NCI-H2029 (cell line): ENCODE measurements around the gene PTPRN2.
"Not testable (repeated sequence)": the region's sequence is repeated elsewhere in the genome, so short reads cannot be mapped to it uniquely, and the experiment has no call there.

Experiments used
- DNase-seq: peaks from one replicate; lab custom pipeline; 2025; lab: John Stamatoyannopoulos, UW

Gene PTPRN2

DNA sequence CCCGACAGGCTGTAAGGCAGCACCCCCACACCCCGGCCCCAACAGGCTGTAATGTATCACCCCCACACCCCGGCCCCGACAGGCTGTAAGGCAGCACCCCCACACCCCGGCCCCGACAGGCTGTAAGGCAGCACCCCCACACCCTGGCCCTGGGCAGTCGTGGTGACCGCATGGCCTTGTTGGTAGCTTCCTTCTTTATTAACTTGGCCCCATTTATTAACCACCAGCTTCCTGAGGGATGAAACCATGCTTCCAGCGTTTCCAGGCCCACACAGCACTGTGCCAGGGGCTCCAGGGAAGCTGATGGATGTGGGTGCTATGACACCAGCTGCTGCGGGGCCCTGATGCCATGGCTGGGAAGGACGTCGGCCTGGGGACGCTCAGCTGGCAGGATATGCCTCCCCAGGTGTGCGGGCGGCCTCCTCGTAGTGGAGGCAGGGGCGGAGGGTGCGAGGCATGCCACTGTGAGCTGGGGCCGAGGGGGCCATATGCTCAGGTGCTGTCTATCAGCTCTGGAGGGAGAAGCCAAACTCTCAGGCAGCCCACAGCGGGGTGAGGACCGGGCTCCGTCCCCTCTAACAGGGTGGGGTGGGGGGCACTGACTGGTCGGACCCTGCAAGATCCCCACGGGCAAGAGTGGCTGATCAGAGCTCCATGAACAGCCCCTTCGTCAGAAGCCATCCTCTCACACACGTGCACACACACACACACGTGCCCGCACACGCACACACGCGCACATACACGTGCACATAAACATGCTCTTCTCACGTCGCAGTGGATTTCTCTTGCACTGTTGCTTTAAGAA, 311.0 kb downstream of the PTPRN2 start:
- no peak for DNase-seq

DNA sequence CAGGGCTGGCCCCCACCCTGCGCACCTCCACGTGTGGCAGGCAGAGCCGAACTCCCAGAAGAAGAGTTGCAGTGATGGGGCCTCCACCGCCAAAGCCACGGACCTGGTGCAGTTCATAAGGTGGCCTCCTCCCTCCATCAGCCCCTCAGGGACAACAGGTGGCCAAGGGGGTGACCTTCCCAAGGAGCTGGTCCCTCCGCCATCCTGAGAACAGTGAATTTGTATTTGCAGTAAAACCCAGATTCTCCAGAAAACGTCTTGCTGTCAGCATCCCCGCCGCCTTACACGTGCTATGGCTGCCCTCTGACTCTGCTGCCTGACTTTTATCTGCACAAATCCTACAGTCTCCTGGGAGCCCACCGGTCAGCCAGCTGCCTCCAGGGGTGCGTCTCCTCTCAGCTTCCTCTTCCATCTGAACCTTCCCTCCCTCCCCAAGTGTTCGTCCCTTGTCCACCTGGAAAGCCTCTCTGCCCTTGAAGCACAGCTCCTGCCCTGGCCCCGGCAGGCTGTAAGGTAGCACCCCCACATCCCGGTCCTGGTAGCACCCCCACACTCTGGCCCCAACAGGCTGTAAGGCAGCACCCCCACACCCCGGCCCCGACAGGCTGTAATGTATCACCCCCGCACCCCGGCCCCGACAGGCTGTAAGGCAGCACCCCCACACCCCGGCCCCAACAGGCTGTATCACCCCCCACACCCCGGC, 311.8 kb downstream of the PTPRN2 start:
- DNase-seq = no peak

DNA sequence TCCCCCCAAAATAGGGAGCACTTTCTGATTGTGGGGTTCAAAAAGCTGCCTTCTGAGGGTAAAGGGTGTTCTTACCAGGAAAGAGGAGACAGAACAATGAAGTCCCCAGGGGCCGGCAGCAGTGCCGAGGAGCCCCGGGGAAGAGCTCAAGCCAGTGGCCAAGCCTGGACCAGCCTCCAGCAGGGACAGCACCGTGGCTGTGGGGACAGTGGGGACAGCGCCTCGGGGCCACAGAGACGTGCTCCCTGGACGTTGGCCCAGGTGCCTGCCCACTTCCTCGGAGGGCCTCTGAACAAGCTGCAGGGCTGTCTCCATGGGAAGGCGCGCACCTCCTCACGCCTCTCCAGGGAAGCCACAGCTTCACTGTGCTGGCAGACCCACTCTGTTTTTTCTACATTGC, 312.6 kb downstream of the PTPRN2 start:
- no peak for DNase-seq

DNA sequence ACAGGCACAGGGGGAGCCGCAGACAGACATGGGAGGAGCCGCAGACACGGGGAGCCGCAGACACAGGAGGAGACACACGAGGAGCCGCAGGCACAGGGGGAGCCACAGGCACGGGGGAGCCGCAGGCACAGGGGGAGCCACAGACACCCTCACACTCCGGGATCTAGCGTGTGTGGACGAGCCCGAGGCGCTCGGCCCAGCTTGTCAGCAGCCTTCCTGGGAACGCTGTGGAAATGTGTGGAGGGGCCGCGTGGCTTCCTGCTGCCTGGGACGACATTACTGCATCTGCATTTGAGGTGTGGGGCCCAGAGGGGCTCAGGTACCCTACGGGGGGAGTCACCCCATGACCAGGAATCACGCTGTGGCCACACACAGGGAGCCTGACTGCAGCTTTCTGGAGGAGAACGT, 313.2 kb downstream of the PTPRN2 start:
- DNase-seq = no peak

DNA sequence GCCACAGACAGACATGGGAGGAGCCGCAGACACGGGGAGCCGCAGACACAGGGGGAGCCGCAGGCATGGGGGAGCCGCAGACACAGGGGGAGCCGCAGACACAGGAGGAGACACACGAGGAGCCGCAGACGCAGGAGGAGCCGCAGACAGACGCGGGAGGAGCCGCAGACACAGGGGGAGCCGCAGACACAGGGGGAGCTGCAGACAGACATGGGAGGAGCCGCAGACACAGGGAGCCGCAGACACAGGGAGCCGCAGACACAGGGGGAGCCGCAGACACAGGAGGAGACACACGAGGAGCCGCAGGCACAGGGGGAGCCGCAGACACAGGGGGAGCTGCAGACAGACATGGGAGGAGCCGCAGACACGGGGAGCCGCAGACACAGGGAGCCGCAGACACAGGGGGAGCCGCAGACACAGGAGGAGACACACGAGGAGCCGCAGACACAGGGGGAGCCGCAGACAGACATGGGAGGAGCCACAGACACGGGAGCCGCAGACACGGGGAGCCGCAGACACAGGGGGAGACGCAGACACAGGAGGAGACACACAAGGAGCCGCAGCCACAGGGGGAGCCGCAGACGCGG, 313.8 kb downstream of the PTPRN2 start:
- DNase-seq = not testable (repeated sequence)

DNA sequence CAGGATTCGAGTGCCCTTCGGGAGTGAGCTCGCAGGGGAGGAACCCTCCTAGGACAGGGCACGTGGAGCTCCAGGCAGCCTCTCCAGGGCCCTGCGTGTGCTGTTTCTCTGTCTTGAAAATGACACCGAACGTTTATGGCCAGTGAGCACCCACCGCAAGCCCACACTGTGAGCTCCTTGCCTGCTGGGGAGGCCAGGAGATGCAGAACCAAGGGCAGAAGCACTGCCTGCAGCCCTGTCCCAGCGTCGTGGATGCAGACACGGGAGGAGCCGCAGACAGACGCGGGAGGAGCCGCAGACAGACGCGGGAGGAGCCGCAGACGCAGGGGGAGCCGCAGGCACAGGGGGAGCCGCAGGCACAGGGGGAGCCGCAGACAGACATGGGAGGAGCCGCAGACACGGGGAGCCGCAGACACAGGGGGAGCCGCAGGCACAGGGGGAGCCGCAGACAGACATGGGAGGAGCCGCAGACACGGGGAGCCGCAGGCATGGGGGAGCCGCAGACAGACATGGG, 314.4 kb downstream of the PTPRN2 start:
- no peak for DNase-seq

DNA sequence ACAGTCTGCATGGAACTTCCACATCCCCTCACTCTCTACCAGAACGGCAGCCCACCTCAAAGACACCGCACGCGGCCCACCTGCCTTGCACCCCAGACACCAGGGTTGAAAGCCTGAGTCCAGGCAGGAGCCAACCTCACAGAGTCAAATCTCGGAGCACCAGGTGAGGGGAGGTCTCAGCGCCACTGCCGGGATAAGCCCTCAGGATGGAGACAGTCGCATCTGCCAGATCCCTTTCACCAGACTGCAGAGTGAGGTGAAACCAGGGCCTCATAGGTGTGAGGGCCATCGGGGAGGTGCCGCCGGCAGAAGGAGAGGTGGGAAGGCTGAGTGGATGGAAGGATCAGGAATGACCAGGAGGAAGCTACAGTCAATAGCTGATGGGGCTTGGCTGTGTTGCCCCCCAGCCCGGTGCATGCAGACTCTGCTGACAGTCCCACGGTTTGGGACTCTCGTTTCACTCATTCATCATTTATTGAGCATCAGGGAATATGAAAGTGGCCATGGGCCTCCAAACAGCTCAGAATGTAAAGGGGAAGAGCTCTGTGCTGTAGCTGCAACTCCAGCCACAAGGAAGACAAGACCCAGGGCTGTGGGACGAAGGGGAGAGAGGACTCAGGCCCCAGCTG, 315.0 kb downstream of the PTPRN2 start:
- DNase-seq = no peak

DNA sequence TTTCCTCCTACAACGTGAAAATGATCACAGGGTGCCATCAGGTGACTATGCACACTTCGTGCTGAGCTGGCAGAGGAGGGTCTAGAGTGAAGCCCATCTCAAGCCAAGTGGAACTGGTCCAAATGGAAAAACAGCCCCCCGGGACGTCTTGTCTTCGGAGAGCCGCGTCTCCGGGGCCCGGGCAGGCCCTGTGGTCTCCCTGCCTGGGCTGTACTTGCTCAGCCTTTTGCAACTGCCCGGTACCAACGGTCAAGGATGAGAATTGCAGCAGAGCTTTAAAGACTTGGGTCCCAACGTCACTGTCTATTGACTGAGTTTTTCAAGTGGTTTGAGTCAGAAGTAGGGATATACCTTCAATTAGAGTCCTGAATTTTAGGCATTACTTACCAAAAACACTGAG, 315.5 kb downstream of the PTPRN2 start:
- no peak for DNase-seq

DNA sequence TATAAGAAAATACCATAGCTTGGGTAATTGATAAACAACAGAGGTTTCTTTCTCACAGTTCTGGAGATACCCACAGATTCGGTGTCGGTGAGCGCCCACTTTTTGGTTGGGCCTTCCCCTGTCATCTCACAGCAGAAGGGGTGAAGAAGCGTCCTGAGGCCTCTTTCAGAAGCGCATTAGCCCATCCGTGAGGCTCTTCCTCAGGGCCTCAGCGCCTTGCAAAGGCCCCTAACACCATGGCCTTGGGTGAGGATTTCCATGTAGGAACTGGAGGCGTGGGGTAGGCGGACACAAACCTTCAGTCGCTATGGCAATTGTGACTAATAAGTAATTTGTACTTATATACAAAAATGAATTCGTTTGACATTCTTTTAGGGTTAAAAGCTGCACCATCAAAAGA, 316.0 kb downstream of the PTPRN2 start:
- no peak for DNase-seq

DNA sequence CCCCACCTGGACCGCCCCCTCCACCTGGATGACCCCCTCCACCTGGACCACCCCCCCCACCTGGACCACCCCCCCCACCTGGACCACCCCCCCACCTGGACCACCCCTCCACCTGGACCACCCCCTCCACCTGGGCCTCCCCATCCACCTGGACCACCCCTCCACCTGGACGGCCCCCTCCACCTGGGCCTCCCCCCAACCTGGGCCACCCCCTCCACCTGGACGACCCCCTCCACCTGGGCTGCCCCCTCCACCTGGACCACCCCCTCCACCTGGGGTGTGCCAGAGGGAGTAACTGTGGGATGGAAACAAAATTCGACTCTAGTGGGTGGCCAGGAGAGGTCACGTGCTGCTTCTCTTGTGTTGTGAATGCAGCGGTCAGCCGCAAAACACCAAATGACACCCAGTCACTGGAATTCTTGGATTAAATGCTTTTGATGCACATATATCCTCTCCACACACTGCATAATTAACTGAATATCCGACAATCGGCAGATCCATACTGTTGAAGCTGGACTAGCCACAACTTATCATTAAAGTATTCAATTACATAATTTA, 316.7 kb downstream of the PTPRN2 start:
- no peak for DNase-seq

DNA sequence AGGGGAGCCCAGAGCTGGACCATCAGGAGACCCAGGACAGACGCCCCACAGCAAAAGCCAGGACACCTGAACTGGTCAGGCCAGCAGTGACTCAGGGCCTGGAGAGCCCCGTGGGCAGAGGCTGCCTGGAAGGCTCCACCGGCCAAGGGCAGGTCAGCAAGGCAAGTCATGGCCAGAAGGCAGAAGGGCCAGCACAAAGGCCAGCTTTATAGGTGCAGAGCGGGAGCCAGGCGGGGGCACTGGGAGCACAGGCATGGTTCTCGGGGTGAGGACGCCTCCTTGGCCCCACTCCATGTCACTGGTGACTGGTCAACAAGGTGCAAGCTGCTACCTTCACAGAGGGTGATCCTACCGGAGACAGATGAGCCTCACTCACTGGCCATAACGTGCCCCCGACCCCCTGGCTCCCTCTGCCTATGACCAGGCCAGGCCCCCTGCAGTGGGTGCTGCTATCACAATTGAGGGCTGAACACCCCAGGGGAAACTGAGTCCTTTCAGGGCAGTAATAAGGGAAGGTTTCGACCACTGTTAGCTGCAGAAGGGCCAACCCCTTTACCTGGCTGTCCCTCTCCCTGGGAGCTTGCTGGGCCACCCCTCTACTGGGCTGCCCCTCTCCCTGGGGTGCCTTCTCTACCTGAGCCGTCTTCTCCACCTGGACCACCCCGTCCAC, 317.4 kb downstream of the PTPRN2 start:
- DNase-seq = no peak

DNA sequence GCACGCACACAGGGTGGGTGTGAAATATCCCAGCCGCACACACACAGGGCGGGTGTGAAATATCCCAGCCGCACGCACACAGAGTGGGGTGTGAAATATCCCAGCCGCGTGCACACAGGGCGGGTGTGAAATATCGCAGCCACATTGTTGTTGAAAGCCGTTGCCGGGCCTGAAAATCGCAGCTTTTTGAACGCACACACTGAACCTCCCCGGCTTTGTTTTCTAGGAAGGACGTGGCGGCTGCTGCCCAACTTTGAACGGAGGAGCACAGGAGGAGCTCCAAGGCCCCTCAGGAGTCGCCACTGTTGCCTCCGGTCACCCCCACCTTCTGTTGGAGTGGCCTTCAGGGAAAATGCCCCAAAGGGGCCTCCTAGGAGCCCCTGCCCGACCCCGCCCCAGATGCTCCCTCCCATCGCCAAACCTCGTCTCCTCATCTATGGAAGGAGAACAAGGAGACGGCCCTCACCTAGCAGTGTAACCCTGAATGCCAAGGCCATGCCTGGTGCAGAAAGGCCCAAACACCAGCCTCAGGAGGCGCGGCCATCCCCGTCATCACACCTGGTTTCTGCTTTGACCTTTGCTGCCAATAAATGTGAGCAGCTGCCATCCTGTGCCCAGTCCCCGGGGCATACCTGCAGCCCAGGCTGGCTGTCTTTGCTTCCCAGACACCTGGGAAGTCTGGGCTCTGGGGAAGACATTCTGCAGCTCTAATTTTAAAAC, 318.6 kb downstream of the PTPRN2 start:
- no peak for DNase-seq

DNA sequence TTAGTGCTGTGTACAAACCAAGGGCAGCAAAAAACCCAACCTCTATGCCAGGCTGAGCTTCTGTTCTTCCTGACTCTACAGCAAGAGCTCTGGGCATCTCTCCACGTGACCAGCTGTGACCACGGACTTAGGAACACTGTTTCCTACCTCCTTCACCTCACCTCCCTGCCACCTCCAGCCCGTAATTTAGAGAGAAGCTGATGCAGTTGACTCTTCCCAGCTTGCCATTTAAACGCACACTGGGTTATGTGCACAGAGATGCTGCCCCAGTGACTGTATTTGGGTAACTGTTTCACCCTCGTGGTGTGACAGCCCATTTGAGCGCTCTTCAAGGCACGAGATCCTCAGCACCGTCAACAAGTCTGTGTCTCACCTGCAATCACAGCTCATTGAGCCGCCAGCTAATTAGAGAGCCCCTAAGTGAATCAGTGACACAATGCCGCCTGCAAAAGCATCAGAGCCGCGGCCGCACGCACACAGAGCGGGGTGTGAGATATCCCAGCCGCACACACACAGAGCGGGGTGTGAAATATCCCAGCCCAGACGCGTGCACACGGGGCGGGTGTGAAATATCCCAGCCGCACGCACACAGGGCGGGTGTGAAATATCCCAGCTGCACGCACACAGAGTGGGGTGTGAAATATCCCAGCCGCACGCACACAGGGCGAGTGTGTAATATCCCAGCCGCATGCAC, 319.7 kb downstream of the PTPRN2 start:
- DNase-seq = no peak

DNA sequence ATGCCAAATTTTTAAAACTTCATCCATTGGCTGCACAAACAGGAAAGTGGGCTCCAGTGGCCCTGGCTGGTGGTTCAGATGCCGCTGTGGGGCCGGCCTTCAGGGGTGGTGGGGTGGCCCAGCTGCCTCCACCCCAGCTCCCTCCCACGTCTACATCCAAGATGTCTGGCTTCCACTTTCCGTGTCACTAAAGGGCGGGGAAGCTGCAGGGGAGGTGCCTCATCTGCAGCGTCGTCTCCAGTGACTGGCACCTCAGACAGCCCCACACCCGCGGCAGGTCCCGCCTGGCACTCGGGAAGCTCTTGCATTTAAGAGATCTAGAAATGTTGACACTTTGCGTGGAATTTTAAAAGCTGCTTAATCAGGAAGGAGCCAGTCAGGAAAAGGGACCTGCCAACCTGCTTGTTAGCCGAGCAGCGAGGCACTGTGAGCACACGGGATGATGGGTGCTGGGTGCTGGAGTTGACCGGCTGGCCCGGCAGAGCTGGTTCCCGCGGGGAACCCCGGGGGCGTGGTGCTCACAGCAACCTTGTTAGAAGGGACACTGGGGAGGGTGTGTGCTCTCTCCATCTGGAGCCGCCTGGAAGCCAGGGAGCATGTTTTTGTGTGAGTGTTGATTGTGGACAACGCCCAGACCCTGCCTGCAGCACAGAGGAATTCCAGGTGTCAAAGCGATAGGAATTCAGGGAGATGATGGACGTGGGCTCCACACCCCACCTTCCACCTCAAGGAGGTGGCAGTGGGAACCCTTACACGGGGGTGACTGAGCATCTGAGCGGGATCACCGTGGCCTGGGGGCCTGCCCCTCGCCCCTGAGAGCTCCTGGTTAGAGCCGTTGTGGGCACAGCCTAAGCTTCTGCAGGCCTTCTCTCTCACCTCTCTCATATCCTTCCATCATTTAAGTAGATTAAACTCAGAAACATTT, 320.5 kb downstream of the PTPRN2 start:
- no peak for DNase-seq

DNA sequence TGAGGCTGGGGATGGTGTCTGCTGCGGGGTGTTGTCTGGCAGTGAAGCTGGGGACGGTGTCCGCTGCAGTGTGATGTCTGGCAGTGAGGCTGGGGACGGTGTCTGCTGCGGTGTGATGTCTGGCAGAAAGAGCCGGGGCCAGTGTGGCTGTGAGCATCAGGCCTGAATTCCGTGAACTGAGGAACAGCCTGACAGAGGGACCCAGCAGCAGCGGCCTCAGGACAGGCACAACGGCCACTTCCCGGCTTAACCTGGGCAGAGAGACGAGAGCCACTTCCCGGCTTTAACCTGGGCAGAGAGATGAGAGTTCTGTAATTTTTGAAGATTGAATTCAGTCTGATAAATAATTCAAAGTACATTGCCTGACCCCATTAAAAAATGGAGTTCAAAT, 321.2 kb downstream of the PTPRN2 start:
- no peak for DNase-seq

DNA sequence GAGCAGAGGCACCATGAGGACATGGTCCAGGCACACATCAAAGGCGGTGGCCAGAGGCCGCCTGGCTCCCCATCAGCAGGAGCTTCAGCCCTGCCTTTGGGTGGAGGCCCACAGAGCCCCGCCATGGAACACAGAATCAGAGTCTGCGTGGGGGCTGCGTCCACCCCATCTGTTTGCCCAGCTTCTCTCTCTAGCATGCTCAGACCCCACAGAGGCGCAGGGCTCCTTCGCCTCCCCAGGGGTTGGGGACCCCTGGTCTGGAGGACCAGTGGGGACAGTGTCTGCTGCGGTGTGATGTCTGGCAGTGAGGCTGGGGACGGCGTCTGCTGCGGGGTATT, 321.9 kb downstream of the PTPRN2 start:
- no peak for DNase-seq

DNA sequence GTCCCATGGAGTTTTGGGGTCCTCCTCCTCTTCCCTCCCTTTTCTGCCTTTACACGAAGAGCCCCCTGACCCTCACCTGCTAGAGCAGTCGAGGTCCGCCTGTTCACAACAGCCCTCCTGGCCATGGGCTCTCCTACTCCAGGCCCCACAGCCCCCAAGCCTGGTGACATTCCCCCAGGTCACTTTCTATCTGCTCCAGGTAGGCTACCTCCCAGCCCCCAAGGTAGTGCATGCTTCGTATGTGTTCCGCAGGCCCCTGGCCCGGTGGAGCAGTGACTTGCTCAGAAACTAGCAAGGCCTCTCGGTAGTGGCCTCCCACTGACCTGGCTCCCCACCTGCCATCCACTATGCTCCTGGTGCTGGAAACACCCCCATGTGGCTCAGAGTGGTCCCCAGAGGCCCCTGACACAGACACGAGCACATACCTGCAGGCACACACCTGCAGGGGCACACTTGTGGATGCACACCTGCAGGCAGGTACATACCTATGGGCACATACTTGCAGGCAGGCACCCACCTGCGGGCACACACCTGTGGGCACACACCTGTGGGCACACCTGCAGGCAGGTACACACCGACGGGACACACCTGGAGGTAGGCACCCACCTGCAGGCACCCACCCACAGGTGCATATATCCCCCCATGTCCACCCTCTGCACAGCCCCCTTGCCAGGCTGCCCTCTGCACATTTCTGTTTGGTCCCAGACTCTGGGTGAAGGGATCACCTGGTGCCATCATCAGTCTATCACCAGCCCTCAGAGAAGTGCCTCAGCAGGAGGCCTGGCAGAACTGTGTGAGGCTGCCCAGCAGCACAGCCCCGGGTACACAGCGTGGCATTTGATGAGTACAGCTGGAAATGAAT, 322.5 kb downstream of the PTPRN2 start:
- DNase-seq = no peak

DNA sequence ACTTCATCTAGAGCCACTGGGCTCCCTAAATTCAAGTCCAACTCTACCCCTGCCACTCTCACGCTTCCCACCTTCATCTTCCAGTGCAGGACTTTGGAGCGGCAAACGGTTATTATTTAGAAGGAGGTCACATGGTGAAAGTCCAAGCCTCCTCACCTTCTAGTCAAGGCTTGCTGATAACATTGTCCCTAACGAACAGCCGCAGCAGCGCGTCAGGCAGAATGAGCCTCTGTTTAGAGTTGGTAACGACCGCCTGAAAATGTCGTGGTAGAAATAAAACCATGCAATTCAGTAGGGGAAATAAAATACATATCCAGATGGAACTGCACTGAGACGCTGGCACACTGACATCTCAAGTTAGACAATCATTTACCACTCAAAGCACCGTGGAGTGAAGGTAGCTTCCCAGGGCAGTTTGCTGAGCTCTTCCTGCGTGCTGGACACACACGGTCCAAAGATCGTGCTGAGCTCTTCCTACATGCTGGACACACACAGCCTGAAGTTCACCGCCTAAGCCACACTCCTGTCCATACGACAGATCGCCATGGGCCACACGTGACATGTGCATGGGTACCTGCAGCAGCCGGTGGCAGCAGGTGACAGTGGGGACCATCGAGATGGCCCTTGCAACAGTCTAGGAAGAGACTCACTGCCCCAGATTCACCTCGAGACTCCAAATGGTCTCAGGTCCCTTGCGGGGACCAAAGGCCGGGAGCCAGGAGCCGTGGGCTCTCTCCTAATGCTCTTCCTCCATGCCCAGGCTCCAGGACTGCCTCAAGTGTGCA, 323.5 kb downstream of the PTPRN2 start:
- no peak for DNase-seq
